ENCODE data around the gene CD36. TPM values are rescaled to one million over a fixed set of nuclear protein-coding genes. Genes with fewer than 3 reads are reported as not detected.

Gene CD36
- polyA plus RNA-seq, 1 experiment = 0.51 TPM

GRCh38 chr7:80611779-80612178, 26.7 kb upstream of the CD36 start:
- peak; percentile 36 for DNase-seq (ENCODE audit: low read depth, low spot score)
- no peak overlapping the region for H3K27ac ChIP-seq (ENCODE audit: low read depth, low read length)
- TF ChIP-seq CTCF (IDR thresholded peaks at IDR 0.05; ENCODE audit: low read depth, low read length) = no peak
- H3K4me3 ChIP-seq (ENCODE audit: low read depth, low read length) = no peak overlapping the region
- no peaks in the 10 kb centered on the region for H3K27me3 ChIP-seq (ENCODE audit: control insufficient read depth, insufficient read depth, low read length)
- ChIA-PET CTCF (no interaction called here), POLR2A (no interaction called here)
- no peaks in the 10 kb centered on the region for H3K9me3 ChIP-seq (ENCODE audit: control insufficient read depth, insufficient read depth, low read length)

GRCh38 chr7:80612880-80613279, 25.6 kb upstream of the CD36 start:
- H3K4me3 ChIP-seq (ENCODE audit: low read depth, low read length) = no peak overlapping the region
- no peak overlapping the region for H3K27ac ChIP-seq (ENCODE audit: low read depth, low read length)
- H3K9me3 ChIP-seq (ENCODE audit: control insufficient read depth, insufficient read depth, low read length) = no peaks in the 10 kb centered on the region
- POLR2A ChIA-PET = no interaction called here
- TF ChIP-seq CTCF (IDR thresholded peaks at IDR 0.05; ENCODE audit: low read depth, low read length) = no peak
- CTCF ChIA-PET = no interaction called here
- H3K27me3 ChIP-seq (ENCODE audit: control insufficient read depth, insufficient read depth, low read length) = no peaks in the 10 kb centered on the region
- DNase-seq (ENCODE audit: low read depth, low spot score) = no peak

- ChIA-PET POLR2A (no interaction called here), CTCF (no interaction called here)
- H3K27me3 ChIP-seq (ENCODE audit: control insufficient read depth, insufficient read depth, low read length) = no peaks in the 10 kb centered on the region
- no peak overlapping the region for H3K27ac ChIP-seq (ENCODE audit: low read depth, low read length)
- H3K9me3 ChIP-seq (ENCODE audit: control insufficient read depth, insufficient read depth, low read length) = no peaks in the 10 kb centered on the region
- TF ChIP-seq CTCF (IDR thresholded peaks at IDR 0.05; ENCODE audit: low read depth, low read length) = no peak
- DNase-seq (ENCODE audit: low read depth, low spot score) = no peak
- no peak overlapping the region for H3K4me3 ChIP-seq (ENCODE audit: low read depth, low read length)
These were observed 24.9 kb upstream of the CD36 start for GRCh38 chr7:80613519-80613918.

GRCh38 chr7:80614851-80615271, 23.6 kb upstream of the CD36 start:
- H3K9me3 ChIP-seq (ENCODE audit: control insufficient read depth, insufficient read depth, low read length) = no peaks in the 10 kb centered on the region
- ChIA-PET CTCF (no interaction called here), POLR2A (interaction anchor here (0.6 kb wide), 1 partner anchor 8 kb away, joined by 3 read pairs; no protein-coding TSS in a partner anchor)
- no peak for TF ChIP-seq CTCF (IDR thresholded peaks at IDR 0.05; ENCODE audit: low read depth, low read length)
- H3K4me3 ChIP-seq (ENCODE audit: low read depth, low read length) = no peak overlapping the region
- no peaks in the 10 kb centered on the region for H3K27me3 ChIP-seq (ENCODE audit: control insufficient read depth, insufficient read depth, low read length)
- H3K27ac ChIP-seq (ENCODE audit: low read depth, low read length) = no peak overlapping the region
- no peak for DNase-seq (ENCODE audit: low read depth, low spot score)

GRCh38 chr7:80618096-80618495, 20.3 kb upstream of the CD36 start:
- POLR2A ChIA-PET = no interaction called here

More at GRCh38 chr7:80618096-80618495, 20.3 kb upstream of the CD36 start:
- Histone ChIP-seq H3K27ac (ENCODE audit: low read depth, low read length) (no peak overlapping the region), H3K4me3 (ENCODE audit: low read depth, low read length) (no peak overlapping the region), H3K27me3 (ENCODE audit: control insufficient read depth, insufficient read depth, low read length) (no peaks in the 10 kb centered on the region), H3K9me3 (ENCODE audit: control insufficient read depth, insufficient read depth, low read length) (no peaks in the 10 kb centered on the region)
- DNase-seq (ENCODE audit: low read depth, low spot score) = no peak
- CTCF ChIA-PET = interaction anchor here (0.7 kb wide), 1 partner anchor 481 kb away, joined by 3 read pairs; no protein-coding TSS in a partner anchor
- TF ChIP-seq CTCF (IDR thresholded peaks at IDR 0.05; ENCODE audit: low read depth, low read length) = no peak
